Measurements from ENCODE around the gene SP3.

SP3 gene

GRCh38 chr2:173991856-173992588, 26.8 kb upstream of the SP3 start:
- no peaks in the 10 kb centered on the region for H3K27me3 ChIP-seq (ENCODE audit: insufficient read depth, low read length, poor library complexity)
- H3K9ac ChIP-seq (ENCODE audit: low read depth, low read length) = no peak overlapping the region
- no peak overlapping the region for H2AFZ ChIP-seq (ENCODE audit: low read depth, low read length)
- H3K9me3 ChIP-seq (ENCODE audit: insufficient read depth, low read length, severe bottlenecking) = no peaks in the 10 kb centered on the region
- no peaks in the 10 kb centered on the region for H3K4me1 ChIP-seq (ENCODE audit: insufficient read depth, low read length)
- no peak for ATAC-seq (ENCODE audit: insufficient read depth, low read depth)
- H3K4me2 ChIP-seq (ENCODE audit: insufficient read depth, low read length) = no peak overlapping the region
- no peaks in the 10 kb centered on the region for H3K36me3 ChIP-seq (ENCODE audit: insufficient read depth, low read length)
- TF ChIP-seq CTCF (IDR thresholded peaks at IDR 0.05; ENCODE audit: borderline replicate concordance, extremely low read depth, low read length, poor library complexity, severe bottlenecking) = no peak
- TF ChIP-seq EZH2 (IDR thresholded peaks at IDR 0.05; ENCODE audit: borderline replicate concordance, low read depth, low read length, severe bottlenecking) = no peak
- no peak overlapping the region for H3K27ac ChIP-seq (ENCODE audit: low read length)
- H4K20me1 ChIP-seq (ENCODE audit: insufficient read depth, low read length) = no peaks in the 10 kb centered on the region
- no peak overlapping the region for H3K4me3 ChIP-seq (ENCODE audit: low read depth in 1 of 2, low read length in 2 of 2)
- H3K79me2 ChIP-seq (ENCODE audit: insufficient read depth, low read length) = no peaks in the 10 kb centered on the region
- DNase-seq = no peak

- Histone ChIP-seq H3K4me1 (ENCODE audit: insufficient read depth, low read length) (no peaks in the 10 kb centered on the region), H3K36me3 (ENCODE audit: insufficient read depth, low read length) (no peaks in the 10 kb centered on the region), H3K9me3 (ENCODE audit: insufficient read depth, low read length, severe bottlenecking) (no peaks in the 10 kb centered on the region), H3K4me3 (ENCODE audit: low read depth in 1 of 2, low read length in 2 of 2) (no peak overlapping the region), H3K79me2 (ENCODE audit: insufficient read depth, low read length) (no peaks in the 10 kb centered on the region), H4K20me1 (ENCODE audit: insufficient read depth, low read length) (no peaks in the 10 kb centered on the region), H3K27me3 (ENCODE audit: insufficient read depth, low read length, poor library complexity) (no peaks in the 10 kb centered on the region), H3K4me2 (ENCODE audit: insufficient read depth, low read length) (no peak overlapping the region), H2AFZ (ENCODE audit: low read depth, low read length) (no peak overlapping the region), H3K9ac (ENCODE audit: low read depth, low read length) (no peak overlapping the region), H3K27ac (ENCODE audit: low read length) (no peak overlapping the region)
- TF ChIP-seq EZH2 (IDR thresholded peaks at IDR 0.05; ENCODE audit: borderline replicate concordance, low read depth, low read length, severe bottlenecking) = no peak
- no peak for TF ChIP-seq CTCF (IDR thresholded peaks at IDR 0.05; ENCODE audit: borderline replicate concordance, extremely low read depth, low read length, poor library complexity, severe bottlenecking)
- DNase-seq (no peak), ATAC-seq (ENCODE audit: insufficient read depth, low read depth) (0 out of 3 replicates have a peak, but pooled peaks have one; percentile 12)
These were observed 26.0 kb upstream of the SP3 start for GRCh38 chr2:173990970-173991819.

- Histone ChIP-seq H3K4me3 (ENCODE audit: low read depth in 1 of 2, low read length in 2 of 2) (no peak overlapping the region), H3K9me3 (ENCODE audit: insufficient read depth, low read length, severe bottlenecking) (no peaks in the 10 kb centered on the region), H3K36me3 (ENCODE audit: insufficient read depth, low read length) (no peaks in the 10 kb centered on the region), H3K27ac (ENCODE audit: low read length) (no peak overlapping the region), H3K9ac (ENCODE audit: low read depth, low read length) (no peak overlapping the region), H2AFZ (ENCODE audit: low read depth, low read length) (no peak overlapping the region), H3K27me3 (ENCODE audit: insufficient read depth, low read length, poor library complexity) (no peaks in the 10 kb centered on the region), H3K4me1 (ENCODE audit: insufficient read depth, low read length) (no peaks in the 10 kb centered on the region), H3K79me2 (ENCODE audit: insufficient read depth, low read length) (no peaks in the 10 kb centered on the region), H3K4me2 (ENCODE audit: insufficient read depth, low read length) (no peak overlapping the region), H4K20me1 (ENCODE audit: insufficient read depth, low read length) (no peaks in the 10 kb centered on the region)
- DNase-seq (no peak), ATAC-seq (ENCODE audit: insufficient read depth, low read depth) (no peak)
- TF ChIP-seq CTCF (IDR thresholded peaks at IDR 0.05; ENCODE audit: borderline replicate concordance, extremely low read depth, low read length, poor library complexity, severe bottlenecking) = no peak
- TF ChIP-seq EZH2 (IDR thresholded peaks at IDR 0.05; ENCODE audit: borderline replicate concordance, low read depth, low read length, severe bottlenecking) = no peak
These were observed 25.1 kb upstream of the SP3 start for GRCh38 chr2:173990245-173990644.

Data from DND-41 (cell line).